Activated CD4-positive, alpha-beta T cell treated with anti-CD3 and anti-CD28 coated beads, Interleukin-2, amount 50 U/mL, for 1 hour (primary cell): Measurements from ENCODE around the gene VEPH1.
A peak's percentile ranks its signal among the peaks of the same experiment; 100 is the strongest.

ENCODE experiments used
- DNase-seq: peaks from one replicate; pipeline ENCODE4 v3.0.0-alpha.2; 2020

Gene VEPH1

DNA sequence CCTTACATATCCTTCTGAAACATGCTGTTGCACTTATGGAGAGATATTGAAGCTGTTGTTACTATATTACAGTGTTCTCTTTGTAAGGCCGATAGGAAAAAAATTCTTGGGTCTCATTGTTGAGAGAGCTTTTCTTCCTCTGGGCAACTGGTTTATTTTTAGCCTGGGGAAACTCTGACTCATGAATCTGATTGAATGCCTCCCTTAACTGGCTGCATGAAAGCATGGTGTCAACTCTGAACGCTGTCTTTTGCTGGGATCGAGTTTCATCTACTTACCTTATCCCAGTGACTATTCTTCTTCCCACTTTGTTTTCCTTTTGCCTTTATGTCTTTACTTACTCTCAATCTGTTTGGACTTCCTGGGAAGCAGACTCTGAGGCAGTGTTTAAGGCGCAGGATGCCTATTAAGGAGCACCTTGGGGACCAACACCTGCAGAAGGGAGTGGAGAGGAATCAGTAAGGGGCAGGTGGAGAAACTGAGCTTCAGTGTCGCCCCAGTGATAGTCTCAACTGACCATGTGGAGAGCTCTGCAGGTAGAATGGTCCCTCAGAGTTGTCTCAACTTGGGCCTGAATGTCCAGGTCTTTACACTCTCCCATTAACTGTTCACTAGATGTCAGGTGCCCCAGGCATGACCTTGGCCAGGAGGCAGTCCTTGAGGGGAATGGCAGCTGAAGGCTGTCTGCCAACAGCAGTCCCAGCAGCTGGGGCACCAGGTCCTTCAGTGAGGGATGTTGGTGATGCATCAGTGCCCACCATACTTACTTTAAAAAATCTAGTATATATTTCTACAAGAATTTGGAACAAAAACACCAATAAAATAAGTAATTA lies 254.4 kb downstream of the VEPH1 start:
- DNase-seq: no peak

DNA sequence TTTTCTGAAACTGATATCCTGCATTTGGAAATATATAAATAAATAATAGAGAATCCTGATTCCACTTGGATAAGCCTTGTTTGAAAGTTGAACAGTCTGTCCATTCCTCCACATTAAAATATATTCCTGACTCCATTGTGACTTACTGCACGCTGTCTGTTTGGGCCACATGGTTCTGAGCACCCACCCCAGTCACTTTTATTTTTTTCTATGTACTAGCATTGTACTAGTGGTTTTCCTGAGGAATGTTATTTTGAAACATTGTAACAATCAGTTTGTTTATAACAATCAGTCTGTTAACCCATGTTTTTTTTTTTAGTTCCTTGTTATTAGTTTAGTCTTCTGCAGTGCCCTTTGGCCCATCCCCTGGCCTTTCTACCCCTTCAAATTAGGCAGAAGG lies 255.8 kb downstream of the VEPH1 start:
- DNase-seq: no peak

DNA sequence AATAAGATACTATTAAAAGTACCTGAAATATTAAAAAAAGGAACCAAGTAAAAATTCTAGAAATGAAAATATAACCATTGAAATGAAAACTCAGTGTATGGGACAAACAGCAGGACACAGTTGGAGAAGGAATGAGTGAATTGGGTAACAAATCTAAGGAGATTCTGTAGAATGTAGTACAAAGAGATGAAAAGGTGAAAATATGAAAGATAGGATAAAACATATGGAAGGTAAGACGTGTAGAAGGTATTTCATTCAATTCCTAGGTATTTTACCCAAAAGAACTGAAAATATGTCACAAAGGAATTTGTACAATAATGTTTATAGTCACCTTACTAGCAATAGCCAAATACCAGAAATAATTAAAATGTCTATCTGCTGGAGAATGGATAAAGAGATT lies 260.4 kb downstream of the VEPH1 start:
- no peak for DNase-seq

DNA sequence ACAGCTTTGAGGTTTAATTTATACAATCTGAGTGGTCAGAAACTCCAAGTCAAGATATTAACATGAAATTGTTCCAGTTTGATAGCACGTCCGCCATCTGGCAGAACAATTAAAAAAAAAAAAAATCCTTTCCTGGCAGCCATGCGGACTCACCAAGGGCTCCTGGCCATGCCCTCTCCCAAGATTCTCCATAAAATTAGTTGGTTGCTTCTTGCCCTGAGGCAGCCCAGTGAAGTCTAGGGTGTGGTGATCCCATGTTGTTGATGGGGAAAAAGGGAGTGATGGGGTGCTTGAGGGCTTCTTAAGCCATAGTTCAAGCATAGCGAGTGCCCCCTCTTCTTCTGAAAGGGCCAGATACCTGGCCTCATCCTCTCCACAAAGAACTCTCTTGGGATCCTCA lies 261.6 kb downstream of the VEPH1 start:
- no peak for DNase-seq

DNA sequence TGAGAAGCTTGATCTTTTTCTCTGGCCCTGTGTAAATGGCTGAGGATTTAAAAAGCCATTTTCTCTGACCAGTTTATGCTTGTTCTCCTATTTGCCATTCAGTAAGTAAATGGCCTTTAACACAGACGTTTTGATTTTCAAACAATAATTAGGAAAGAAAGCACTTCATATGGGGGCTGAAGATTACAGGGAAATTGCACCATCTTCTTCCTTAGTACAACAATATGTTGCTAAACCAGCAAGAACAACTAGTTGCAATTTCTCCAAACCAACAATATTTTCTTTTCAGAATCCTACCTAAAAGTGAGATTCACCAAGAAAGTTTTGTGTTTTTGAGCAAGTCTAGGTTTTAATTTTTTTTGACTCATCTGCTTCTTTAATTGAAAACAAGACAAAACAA lies 262.8 kb downstream of the VEPH1 start:
- DNase-seq: no peak

DNA sequence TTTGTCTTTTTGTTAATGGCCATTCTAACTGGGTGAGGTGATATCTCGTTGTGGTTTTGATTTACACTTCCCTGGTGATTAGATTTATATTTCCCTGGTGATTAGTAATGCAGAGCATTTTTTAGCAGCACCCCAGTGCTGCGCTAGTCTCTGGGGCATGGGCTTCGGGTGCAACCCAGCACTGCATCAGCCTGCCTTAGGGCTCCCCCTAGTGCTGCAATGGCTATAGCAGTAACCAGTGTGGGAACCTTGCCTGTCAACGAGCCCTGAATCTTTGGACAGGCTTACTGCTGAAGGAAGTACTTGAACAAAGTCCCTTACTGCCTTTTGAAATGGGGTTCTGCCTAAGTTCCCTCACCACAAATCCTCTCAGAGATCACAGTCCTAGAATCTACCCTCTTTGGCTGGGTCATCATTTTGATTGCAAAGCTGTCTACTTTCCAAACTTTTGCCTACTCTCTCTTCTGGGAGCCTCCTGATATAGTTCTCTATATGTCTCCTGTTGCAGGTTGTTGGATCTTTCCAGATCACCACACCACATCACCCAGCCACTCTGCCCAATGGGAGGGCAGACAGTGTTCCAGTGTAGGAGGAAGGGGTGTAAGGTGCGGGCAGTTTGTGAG lies 264.0 kb downstream of the VEPH1 start:
- DNase-seq: peak; percentile 69

DNA sequence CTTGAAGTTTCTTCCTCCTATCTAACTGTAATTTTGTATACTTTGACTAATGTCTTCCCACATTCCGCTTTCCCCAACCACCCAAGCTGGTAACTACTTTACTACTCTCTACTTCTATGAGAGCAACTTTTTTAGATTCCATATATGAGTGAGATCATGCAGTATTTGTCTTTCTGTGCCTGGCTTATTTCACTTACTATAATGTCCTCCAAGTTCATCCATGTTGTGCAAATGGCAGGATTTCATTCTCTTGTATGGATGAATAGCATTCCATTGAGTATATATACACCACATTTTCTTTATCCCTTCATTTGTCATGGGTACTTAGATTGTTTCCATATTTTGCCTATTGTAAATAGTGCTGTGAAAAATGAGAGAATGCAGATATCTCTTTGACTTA lies 264.8 kb downstream of the VEPH1 start:
- DNase-seq: no peak

DNA sequence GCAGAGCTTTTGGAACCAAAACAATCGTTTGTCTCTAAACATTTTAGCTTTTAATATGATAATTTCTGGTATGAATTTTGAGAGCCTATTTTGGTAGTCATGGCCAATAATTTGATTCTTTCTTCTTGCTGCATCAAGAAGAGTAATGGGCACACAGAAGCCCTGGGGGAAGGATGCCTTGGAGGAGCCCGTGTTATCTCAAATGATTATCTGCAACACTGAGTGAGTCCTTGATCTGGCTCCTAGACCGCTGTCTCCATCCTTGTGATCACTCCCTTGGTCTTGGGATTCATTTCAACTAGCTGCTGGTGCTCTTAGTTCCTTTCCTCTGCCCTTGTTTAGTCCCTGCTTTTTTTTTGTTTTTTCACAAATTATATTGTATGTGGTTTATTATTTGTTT lies 265.3 kb downstream of the VEPH1 start:
- DNase-seq: no peak

DNA sequence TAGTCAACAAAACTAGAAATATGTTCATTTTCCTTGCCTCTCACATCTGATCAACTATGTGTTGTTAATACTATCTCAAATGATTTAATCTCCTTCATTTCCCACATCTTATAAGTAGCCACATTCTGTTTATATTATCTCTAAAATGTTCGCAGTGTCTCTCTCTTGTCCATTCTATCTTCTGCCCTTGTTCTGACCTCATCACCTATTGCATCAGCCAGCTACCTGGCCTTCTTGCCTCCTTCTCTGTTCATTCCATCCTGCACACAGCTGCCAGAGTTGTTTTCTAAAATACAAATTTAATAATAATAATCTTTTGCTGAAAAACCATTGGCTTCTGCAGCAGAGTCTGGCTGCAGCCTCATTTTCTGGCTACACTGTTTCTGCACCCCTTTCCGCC lies 267.9 kb downstream of the VEPH1 start:
- no peak for DNase-seq

DNA sequence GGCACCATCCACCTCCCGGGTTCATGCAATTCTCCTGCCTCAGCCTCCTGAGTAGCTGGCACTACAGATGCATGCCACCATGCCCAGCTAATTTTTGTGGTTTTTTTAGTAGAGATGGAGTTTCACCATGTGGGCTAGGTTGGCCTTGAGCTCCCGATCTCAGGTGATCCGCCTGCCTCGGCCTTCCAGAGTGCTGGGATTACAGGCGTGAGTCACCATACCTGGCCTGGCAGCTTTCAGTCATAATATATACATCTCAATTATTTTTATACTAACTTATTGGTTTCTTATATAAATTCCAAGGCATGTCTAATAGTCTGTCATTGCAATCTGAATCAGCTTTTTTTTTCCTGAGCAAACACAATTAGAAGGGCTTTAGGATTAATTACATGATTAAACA lies 269.3 kb downstream of the VEPH1 start:
- DNase-seq: no peak

DNA sequence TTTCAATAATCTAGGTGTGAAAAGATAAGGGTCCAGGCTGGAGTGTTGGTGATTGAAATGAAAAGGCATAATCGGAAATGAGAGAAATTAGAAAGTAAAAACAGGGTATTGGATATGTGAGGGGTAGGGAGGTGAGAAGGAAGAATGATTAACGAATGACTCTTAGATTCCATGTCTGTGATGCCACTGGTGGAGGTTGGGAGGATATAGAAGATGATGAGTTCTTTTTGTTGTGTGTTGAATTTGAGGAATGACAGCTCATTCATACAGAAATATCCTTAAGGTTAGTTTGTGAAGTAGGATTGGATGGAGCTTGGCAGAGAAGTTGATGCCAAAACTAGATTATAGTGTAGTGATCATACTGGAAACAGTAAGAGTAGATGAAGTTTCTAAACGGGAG lies 271.1 kb downstream of the VEPH1 start:
- no peak for DNase-seq

DNA sequence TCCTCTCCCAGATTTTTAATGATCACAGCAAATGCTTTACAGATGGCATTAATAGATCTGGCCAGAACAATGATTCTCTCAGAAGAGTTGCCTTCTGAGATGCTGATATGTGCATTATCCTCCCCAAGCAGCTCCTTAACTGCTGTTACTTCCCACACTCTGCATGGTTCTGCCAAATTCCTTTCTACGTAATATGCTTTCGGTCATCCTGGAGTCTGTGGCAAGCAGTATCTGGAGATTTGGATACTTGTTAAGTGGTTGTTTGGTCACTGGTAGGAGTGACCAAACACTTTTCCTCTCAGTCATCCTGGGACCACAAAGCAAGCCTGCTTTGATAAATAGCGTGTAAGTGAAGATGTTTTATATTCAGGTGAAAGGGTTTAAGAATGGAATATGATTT lies 272.1 kb downstream of the VEPH1 start:
- DNase-seq: no peak

DNA sequence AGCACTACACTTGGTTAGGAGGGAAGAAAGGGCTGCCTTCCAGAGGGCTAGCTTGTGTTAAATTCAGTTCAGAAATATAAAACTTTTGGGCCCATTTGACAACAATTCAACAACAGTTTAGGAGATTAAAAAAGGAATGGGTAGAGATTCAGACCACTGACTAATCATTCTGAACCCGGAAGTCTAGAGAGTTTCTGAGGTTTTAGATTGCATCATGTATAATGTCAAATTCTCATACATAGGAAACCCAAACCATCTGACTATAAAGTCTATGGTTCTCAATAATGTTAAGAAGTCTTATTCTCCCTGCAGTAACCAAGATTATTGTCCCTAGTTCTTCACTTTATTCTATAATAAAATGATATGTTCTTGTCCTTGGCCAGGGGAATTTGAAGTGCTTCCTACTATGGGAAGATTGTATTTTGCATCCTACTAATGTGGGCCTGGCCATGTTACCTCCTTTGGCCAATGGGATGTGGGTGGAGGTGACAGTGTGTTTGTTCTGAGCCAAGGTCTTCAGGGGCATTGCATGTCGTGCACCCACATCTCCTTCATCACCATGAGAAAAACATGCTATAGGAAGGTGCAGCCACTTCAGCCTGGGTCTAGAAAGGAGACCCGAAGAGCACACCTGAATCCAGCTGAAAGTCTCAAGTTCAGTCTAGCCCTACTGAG lies 276.9 kb downstream of the VEPH1 start:
- DNase-seq: no peak

DNA sequence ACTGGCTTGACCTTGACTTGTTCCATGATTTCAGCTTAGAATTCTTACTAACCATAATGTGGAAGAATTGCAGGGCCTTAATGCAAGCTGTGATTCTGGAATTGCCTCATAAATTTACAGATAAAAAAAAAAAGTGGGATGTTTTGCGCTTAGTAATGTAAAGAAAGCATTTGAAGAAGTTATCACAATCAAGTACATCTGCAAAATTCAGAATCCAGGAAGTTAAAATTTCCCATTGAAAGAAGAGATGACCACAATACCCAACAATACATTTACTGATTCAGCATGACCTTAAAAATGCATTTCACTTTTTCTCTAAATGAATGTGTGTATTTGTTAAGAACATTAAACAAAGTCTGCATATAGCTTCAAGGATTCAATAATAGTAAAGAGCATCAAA lies 278.2 kb downstream of the VEPH1 start:
- no peak for DNase-seq

DNA sequence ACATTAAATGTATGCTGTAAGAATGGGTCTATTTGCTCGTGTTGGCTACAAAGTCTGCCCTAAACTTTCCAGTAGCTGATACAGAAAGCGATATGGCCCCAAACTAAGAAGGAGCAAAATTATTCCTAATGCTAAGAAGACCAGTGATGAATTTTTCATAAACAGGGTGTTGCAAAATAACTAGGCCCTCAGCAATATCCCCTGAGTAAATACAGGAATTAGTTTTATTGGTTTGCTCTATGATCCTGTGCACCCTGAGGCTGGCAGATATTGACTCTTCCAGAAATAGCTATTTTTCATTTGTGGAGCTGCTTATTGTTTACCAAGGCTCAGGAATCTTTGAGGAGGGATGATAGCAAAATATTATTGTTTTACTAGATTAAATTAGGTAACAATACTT lies 282.3 kb downstream of the VEPH1 start:
- no peak for DNase-seq

DNA sequence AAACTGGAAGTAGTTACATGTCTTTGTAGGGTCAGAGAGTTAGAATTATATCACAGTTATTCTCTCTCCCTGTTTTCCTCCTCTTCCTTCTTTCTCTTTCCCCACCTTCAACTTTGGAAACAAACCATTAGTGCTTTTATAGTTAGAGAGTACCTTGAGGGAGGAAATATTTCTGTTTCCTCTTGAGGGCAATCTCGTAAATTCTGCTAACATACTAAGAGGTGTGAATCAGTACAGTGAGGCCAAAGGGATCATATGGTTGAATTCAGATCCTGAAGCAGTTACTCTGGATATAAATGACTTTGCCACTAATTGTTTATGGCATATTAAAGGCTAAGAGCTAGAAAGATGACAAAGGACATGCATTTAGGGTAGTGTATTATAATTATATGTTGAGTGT lies 283.0 kb downstream of the VEPH1 start:
- no peak for DNase-seq

DNA sequence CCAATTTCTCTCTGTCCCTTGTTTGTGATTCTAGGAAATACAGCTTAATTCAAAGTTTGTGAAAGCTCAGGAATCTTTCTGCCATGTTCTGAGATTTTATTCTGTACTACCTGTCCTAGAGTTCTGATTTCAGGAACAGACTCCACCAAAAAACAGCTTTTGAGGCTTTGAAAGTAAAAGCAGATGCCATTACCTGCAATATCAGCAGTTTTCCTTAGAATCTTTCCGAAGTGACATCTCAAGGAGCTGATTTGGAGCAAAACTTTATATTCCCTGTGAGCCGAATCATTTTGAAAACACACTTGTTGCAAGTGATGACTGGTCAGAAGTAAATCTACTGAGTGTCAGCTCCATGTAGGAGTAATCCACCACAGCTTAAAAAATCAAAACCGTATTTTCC lies 284.0 kb downstream of the VEPH1 start:
- DNase-seq: no peak
